Raji (cell line): ENCODE data around the gene CCM2.

Experiments
- POLR2A ChIP-seq: IDR thresholded peaks from 2 replicates; pipeline ENCODE4 v1.6.1; 2011; ENCODE audit warnings: low read depth, low read length, control low read depth; ENCODE audit not compliant: insufficient read depth

The CCM2 gene

DNA sequence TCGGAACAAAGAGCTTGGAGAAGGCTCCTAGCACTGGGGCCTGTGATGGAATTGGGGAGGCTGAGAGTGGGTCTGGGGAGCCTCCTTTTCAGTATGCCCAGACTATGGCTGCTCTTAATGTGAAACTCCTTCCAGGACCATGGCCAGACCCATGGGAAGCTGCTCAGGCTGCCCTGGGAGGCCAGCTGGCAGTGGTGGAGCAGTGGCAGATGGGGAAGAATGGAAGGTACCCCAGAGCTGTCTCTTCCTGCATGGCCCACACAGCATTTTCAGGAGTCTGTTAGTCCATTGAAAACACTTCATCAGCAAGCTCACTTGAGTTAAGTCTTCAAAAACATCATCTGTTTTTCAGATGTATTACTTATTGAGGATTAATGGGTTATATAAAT lies 70.2 kb downstream of the CCM2 start:
- TF ChIP-seq POLR2A: no peak

GRCh38 chr7:45071528-45071927 lies 71.5 kb downstream of the CCM2 start:
- no peak for TF ChIP-seq POLR2A

DNA sequence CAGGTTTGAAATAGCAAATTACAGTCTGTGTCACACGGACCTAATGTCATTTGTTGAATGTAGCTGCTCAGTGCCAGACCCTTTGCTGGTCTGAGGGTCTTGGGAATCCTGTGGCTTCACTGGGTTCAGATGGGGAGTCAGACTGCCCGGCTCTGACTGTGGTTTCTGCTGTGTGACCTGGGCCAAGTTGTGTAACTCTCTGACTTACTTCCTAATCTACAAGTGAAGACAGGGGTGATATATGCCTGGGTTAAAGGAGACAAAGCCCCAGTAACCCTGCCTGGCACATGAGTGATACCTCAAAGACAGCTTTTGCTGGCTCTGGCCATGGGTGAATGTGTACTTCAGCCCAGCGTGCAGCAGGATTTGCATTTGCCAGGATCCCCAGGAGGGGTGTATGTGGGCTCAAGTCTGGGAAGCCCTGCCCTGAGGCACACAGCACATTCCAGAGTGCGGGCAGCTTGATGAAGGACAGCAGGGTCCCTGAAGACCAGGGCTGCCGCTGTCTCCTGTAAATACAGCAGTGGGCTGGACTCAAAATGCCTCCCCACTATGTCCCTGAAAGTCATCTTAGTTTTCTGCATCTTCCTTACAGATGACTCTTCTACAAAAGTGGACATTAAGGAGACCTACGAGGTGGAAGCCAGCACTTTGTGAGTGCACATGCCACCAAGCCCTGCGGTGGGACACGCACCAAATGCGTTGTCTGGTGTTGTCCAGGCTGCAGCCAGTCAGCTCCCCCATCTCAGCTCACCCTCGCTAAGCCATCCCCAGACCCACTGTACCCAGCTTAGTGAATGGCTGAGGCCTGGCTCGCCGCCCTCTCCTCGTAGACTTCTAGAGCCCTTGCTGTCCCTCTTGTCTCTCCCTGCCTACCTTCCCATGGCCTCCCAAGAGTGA lies 72.4 kb downstream of the CCM2 start:
- TF ChIP-seq POLR2A: no peak

GRCh38 chr7:45073031-45073785 lies 73.2 kb downstream of the CCM2 start:
- TF ChIP-seq POLR2A: no peak

DNA sequence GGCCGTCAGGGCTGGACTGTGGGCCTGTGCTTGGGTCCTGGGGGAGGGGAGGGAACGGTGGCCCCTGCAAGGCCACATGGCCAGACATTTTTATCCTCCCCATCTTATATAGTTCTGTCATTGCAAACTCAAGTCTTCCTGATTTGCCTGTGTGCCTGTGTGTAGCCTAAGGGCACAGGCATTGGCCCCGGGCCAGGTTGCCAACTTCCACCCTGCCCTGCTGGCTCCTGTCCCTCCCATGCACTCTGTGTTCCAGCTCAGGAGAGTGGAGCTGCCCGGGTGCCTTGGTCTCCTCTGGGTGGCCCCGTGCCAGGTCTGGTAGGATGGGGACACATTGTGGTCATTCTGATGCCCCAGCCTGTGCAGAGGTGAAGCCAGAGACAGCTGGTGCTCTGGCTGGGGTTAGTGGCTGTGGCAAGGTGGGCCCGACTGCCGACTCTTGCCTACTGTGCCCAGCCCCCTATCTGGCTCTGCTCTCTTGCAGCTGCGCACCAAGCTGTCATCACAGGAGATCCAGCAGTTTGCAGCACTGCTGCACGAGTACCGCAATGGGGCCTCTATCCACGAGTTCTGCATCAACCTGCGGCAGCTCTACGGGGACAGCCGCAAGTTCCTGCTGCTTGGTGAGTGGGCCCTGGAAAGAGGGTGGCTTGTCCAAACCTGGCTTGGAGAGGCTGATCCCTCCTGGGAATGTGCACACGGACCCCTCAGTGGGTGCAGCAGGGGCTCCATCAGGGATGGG lies 74.0 kb downstream of the CCM2 start:
- no peak for TF ChIP-seq POLR2A

DNA sequence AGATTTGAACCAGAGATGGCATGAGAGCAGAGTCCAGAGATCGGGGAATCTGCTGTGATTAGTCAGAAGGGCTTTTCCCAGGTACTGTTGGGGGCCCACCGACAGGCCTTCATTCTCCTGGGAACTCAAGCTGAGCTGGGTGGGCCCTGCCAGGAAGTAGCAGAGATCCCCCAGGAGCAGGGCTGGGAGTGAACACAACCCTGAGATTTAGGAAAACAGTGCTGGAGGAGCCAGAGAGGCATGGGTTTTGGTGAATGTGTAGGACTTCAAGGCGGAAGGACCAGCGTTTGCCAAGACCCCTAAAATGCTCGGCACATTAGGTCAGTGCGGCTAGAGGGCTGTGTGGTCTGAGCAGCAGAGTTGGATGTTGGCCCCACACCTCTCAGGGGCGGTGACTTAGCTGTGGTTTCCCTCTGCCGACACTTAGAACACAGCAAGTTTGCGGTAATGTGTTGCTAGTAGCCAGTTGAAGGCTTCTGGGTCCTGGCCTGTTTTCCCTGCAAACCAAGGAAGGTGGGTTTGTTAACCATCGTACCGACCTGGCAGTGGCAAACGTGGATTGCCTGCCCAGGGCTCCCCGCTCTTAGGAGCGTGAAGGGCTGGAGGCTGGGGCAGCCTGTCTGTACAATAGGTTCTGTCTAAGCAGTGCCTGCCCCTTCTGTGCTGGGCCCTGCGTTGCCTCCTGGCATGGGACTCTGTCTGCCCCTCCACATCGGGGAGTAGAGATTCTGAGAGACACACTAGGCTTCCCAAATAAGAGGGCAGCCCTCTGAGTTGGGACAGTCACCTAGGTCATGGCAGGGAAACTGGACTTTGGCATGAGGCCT lies 74.7 kb downstream of the CCM2 start:
- TF ChIP-seq POLR2A: no peak

GRCh38 chr7:45075355-45075644 lies 75.3 kb downstream of the CCM2 start:
- no peak for TF ChIP-seq POLR2A

DNA sequence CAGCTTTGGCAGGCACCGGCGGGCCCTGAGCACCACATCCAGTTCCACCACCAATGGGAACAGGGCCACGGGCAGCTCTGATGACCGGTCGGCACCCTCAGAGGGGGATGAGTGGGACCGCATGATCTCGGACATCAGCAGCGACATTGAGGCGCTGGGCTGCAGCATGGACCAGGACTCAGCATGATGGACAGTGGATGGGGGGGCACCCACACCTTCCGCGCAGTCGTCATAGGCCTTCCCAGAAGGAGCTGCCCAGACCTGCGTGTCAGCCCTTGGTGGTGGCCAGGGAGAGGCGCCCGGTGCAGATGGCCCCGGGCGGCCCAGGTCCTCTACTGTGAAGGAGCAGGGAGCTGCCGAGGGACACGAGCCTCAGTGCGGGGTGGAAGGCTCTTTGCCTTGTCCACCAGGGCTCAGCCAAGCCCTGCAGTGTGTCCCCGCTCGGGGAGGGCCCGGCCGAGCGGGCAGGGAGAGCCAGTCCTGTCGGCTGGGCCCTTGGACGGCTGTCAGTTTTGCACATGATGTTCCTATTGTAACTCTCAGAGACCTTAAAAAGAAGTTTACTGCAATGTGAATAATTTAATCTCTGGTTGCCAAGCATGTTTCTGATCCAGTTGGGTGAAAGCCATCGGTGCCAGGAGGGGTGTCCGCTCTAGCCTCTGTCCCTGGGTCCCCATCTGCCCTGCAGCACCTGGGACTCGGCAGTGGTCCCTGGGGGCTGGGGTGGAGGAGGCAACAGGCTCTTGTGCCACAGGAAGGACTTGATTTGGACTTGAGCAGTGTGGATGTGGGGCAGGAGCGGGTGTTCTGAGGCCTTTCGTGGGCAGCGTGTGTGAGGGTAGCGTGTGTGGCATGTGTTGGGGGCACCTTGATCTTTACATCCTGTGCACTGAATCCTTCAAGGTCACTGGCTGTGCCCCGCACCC lies 76.1 kb downstream of the CCM2 start:
- TF ChIP-seq POLR2A: no peak

GRCh38 chr7:45076946-45077345 lies 76.9 kb downstream of the CCM2 start:
- TF ChIP-seq POLR2A: no peak

DNA sequence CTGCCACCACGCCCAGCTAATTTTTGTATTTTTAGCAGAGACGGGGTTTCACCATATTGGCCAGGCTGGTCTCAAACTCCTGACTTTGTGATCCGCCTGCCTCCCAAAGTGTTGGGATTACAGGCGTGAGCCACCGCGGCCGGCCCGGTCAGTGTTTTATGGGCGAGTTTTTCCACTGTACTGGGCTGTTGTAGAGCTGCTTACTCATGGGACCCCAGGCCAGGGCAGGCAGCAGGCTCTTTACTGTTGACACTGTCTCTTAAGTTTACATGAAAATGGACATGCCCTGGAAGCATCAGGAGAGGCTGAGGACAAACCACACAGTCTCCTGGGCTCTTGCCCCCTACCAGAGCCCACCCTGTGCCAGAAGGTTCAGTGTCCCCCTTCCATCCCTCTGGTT lies 77.6 kb downstream of the CCM2 start:
- no peak for TF ChIP-seq POLR2A

GRCh38 chr7:45078125-45078681 lies 78.2 kb downstream of the CCM2 start:
- no peak for TF ChIP-seq POLR2A

DNA sequence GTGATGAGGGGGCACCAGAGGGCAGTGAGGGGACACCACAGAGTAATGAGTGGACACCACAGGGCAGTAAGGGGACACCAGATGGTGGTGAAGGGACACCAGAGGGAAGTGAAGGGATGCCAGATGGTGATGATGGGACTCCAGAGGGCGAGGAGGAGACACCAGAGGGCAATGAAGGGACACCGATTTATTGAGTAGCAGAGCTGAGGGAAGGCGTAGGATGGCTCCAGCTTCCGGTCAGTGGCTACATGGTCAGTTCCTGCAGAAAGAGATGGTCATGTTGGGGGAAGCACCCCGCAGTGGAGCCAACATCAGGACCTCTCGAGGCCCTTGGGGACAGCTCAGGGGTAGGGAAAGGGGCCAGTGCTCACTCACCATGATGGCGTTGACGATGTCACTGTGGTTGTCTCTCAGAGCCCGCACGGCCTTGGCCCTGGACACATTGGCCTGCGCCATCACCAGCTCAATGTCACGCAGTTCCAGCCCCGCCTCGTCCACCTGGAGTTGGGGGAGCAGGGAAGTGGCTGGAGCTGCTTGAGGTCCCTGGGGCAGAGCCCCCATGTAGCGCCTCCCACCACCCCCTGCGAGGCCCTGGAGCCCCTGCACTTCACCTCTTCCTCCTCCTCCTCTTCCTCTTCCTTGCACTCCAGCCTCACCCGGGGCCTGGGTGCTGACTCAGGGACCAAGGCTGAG lies 80.4 kb downstream of the CCM2 start:
- no peak for TF ChIP-seq POLR2A
